GM23338 (cell line): ENCODE results near the gene CNOT1. TPM values are rescaled to one million over a fixed set of nuclear protein-coding genes. Genes with fewer than 3 reads are reported as not detected.
A peak's percentile ranks its signal among the peaks of the same experiment; 100 is the strongest.

Experiments used
- ATAC-seq: fragments of 200-7000 bp; cut with Tn5 transposase; 3 replicates; pipeline ENCODE4 v1.9.1; 2020
- DNase-seq: peaks from one replicate; pipeline ENCODE4 v3.0.0-alpha.2; 2015; ENCODE audit warnings: low spot score
- H2AFZ ChIP-seq: fragments of 200-600 bp; sonication (generic); 2 replicates; pipeline ENCODE4 v1.8.0; 2016; ENCODE audit warnings: antibody characterized with exemption, mild to moderate bottlenecking, moderate library complexity
- H3F3A ChIP-seq: fragments of 200-600 bp; sonication (generic); replicated peaks from 2 replicates; pipeline ENCODE4 v1.8.0; 2017; ENCODE audit warnings: antibody characterized with exemption, mixed run types, low read depth
- H3K27ac ChIP-seq: fragments of 200-600 bp; sonication (generic); 2 replicates; pipeline ENCODE4 v1.6.1; 2016; ENCODE audit warnings: low read depth
- H3K27me3 ChIP-seq: fragments of 200-600 bp; sonication (generic); 2 replicates; pipeline ENCODE4 v1.8.0; 2016; ENCODE audit warnings: mild to moderate bottlenecking, mixed run types, moderate library complexity; ENCODE audit not compliant: insufficient read depth
- H3K36me3 ChIP-seq: fragments of 200-600 bp; sonication (generic); 2 replicates; pipeline ENCODE4 v1.8.0; 2016; ENCODE audit warnings: mild to moderate bottlenecking; ENCODE audit not compliant: insufficient read depth
- H3K4me1 ChIP-seq: fragments of 200-600 bp; sonication (generic); 2 replicates; pipeline ENCODE4 v1.8.0; 2016; ENCODE audit warnings: mild to moderate bottlenecking, moderate library complexity; ENCODE audit not compliant: insufficient read depth
- H3K4me2 ChIP-seq: fragments of 200-600 bp; sonication (generic); 2 replicates; pipeline ENCODE4 v1.7.1; 2017; ENCODE audit warnings: mixed run types
- H3K4me3 ChIP-seq: fragments of 200-600 bp; sonication (generic); 2 replicates; pipeline ENCODE4 v1.6.1; 2016; ENCODE audit warnings: mixed run types
- H3K79me2 ChIP-seq: fragments of 200-600 bp; sonication (generic); replicated peaks from 2 replicates; pipeline ENCODE4 v1.8.0; 2017; ENCODE audit warnings: mild to moderate bottlenecking; ENCODE audit not compliant: insufficient read depth
- H3K9me2 ChIP-seq: fragments of 200-600 bp; sonication (generic); 2 replicates; pipeline ENCODE4 v1.8.0; 2017; ENCODE audit not compliant: insufficient read depth
- H4K20me1 ChIP-seq: fragments of 200-600 bp; sonication (generic); replicated peaks from 2 replicates; pipeline ENCODE4 v1.8.0; 2017; ENCODE audit warnings: mild to moderate bottlenecking; ENCODE audit not compliant: insufficient read depth
- H3K27ac Mint-ChIP-seq: 2 replicates; pipeline ENCODE4 v1.8.0; 2020; ENCODE audit warnings: inconsistent platforms, mild to moderate bottlenecking, moderate library complexity, mixed read lengths
- H3K27me3 Mint-ChIP-seq: 3 replicates; pipeline ENCODE4 v1.8.0; 2022; ENCODE audit warnings: low read depth, mild to moderate bottlenecking, moderate library complexity, mixed read lengths, inconsistent platforms; ENCODE audit not compliant: insufficient read depth, poor library complexity
- H3K36me3 Mint-ChIP-seq: 3 replicates; pipeline ENCODE4 v1.8.0; 2021; ENCODE audit warnings: low read depth, mild to moderate bottlenecking, inconsistent platforms, moderate library complexity, mixed read lengths
- H3K4me1 Mint-ChIP-seq: 3 replicates; pipeline ENCODE4 v1.8.0; 2020; ENCODE audit warnings: mild to moderate bottlenecking, inconsistent platforms, mixed read lengths
- H3K4me3 Mint-ChIP-seq: 3 replicates; pipeline ENCODE4 v1.8.0; 2021; ENCODE audit warnings: moderate library complexity, mild to moderate bottlenecking, inconsistent platforms, mixed read lengths
- H3K9me3 Mint-ChIP-seq: 3 replicates; pipeline ENCODE4 v1.8.0; 2020; ENCODE audit warnings: moderate library complexity, mild to moderate bottlenecking, inconsistent platforms, mixed read lengths
- CREB1 ChIP-seq: fragments of 250-450 bp; sonication (Bioruptor Pico); IDR thresholded peaks from 2 replicates; pipeline ENCODE4 v1.5.0; 2020; ENCODE audit warnings: low read depth, mild to moderate bottlenecking, moderate library complexity
- EZH2 ChIP-seq: fragments of 200-600 bp; sonication (generic); IDR thresholded peaks from one replicate; pipeline ENCODE4 v1.8.0; 2017; ENCODE audit warnings: antibody characterized with exemption, mild to moderate bottlenecking, low read depth; ENCODE audit not compliant: unreplicated experiment
- EZH2phosphoT487 ChIP-seq: fragments of 200-600 bp; sonication (generic); IDR thresholded peaks from one replicate; pipeline ENCODE4 v1.8.1; 2018; ENCODE audit warnings: antibody characterized with exemption; ENCODE audit not compliant: unreplicated experiment
- JUNB ChIP-seq: IDR thresholded peaks from one replicate; pipeline ENCODE4 v1.6.1; 2016; ENCODE audit warnings: antibody characterized with exemption; ENCODE audit not compliant: unreplicated experiment
- NANOG ChIP-seq: IDR thresholded peaks from 2 replicates; pipeline ENCODE4 v1.6.1; 2016; ENCODE audit warnings: antibody characterized with exemption, borderline replicate concordance
- POLR2AphosphoS5 ChIP-seq: IDR thresholded peaks from 2 replicates; pipeline ENCODE4 v1.6.1; 2016; ENCODE audit warnings: antibody characterized with exemption, low read depth
- STAT1 ChIP-seq: IDR thresholded peaks from one replicate; pipeline ENCODE4 v1.6.1; 2016; ENCODE audit warnings: antibody characterized with exemption; ENCODE audit not compliant: unreplicated experiment
- ZNF114 ChIP-seq: fragments of 250-450 bp; sonication (Bioruptor Pico); IDR thresholded peaks from 2 replicates; pipeline ENCODE4 v1.5.0; 2020; ENCODE audit warnings: mild to moderate bottlenecking, moderate library complexity
- ZNF331 ChIP-seq: fragments of 250-450 bp; sonication (Bioruptor Pico); IDR thresholded peaks from 2 replicates; pipeline ENCODE4 v1.5.0; 2020; ENCODE audit warnings: low read depth, mild to moderate bottlenecking, moderate library complexity
- polyA plus RNA-seq: library from polyadenylated mRNA; unstranded; fragments of >200 nt; fragmentation: Nextera tagmentation; extraction: Ambion mirVana; gene quantifications from 2 replicates; pipeline ENCODE4 v1.2.1, GENCODE V29; 2016
- total RNA-seq: library from RNA; depleted of rRNA; stranded (reverse); fragments of >200 nt; shearing (Covaris generic); gene quantifications from 2 replicates; pipeline ENCODE4 v1.2.3, GENCODE V29; 2014
- TF ChIP-seq, protein P1 (sequence below), 2 experiments: fragments of 200-600 bp in 1 of 2; sonication (generic) in 1 of 2; conservative IDR thresholded peaks; 2 replicates each; pipeline versions ENCODE4 v1.5.1 to v1.6.1; 2016 to 2017; ENCODE audit warnings: antibody characterized with exemption in 2 of 2, low read depth in 2 of 2, mild to moderate bottlenecking in 2 of 2, moderate library complexity in 1 of 2
- TF ChIP-seq, protein P2 (sequence below): IDR thresholded peaks from one replicate; pipeline ENCODE4 v1.6.1; 2018; ENCODE audit warnings: antibody characterized with exemption; ENCODE audit not compliant: unreplicated experiment
- TF ChIP-seq, protein P3 (sequence below): IDR thresholded peaks from 2 replicates; pipeline ENCODE4 v1.6.1; 2016; ENCODE audit warnings: antibody characterized with exemption
- TF ChIP-seq, protein P4 (sequence below): fragments of 250-450 bp; sonication (Bioruptor Pico); IDR thresholded peaks from 2 replicates; pipeline ENCODE4 v1.5.0; 2020; ENCODE audit warnings: mild to moderate bottlenecking, moderate library complexity

CNOT1 gene
- total and polyA plus RNA-seq, 2 experiments from 2014 or later = 59.2 to 298 TPM

DNA sequence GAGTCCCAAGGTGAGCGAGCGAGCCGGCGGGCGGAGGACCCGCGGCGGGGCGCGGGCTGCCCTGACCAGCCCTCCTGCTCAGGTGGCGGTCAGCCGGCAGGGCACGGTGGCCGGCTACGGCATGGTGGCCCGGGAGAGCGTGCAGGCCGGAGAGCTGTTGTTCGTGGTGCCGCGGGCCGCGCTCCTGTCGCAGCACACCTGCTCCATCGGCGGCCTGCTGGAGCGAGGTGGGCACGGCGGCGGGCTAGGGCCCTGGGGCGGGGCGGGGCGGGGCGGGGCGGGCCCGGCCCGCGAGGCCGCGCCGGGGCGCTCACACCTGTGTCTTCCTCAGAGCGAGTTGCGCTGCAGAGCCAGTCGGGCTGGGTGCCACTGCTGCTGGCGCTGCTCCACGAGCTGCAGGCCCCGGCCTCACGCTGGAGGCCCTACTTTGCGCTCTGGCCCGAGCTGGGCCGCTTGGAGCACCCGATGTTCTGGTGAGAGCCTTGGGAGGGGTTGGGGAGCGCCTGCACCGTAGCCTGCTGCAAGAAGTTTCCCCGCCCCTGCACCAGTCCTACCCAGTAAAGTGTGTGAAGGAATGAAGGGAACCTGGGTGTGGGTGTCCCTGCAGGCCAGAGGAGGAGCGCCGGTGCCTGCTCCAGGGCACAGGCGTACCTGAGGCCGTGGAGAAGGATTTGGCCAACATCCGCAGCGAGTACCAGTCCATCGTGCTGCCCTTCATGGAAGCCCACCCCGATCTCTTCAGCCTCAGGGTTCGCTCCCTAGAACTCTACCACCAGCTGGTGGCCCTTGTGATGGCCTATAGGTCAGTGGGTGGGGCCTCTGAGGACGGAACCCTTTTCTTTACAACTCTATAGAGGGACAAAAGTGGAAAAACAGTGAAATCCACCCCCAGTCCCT, 113.5 kb downstream of the CNOT1 start:
- Histone ChIP-seq H3K4me1 (peaks cover 18% of the 10 kb centered on the region), H3K36me3 (peaks cover 44% of the 10 kb centered on the region), H3K4me2 (peak overlapping the region; percentile 99), H3F3A (peaks cover 42% of the 10 kb centered on the region), H2AFZ (no peak overlapping the region), H3K27ac (peak overlapping the region; percentile 80), H3K27me3 (no peaks in the 10 kb centered on the region), H4K20me1 (peaks cover 29% of the 10 kb centered on the region), H3K4me3 (peak overlapping the region; percentile 78), H3K9me2 (no peaks in the 10 kb centered on the region), H3K79me2 (peaks cover 40% of the 10 kb centered on the region)
- H3K4me3 Mint-ChIP-seq = peak overlapping the region; percentile 95
- H3K27ac Mint-ChIP-seq = peak overlapping the region; percentile 99
- peaks cover 31% of the 10 kb centered on the region for H3K27me3 Mint-ChIP-seq
- H3K36me3 Mint-ChIP-seq = peaks cover 62% of the 10 kb centered on the region
- no peaks in the 10 kb centered on the region for H3K9me3 Mint-ChIP-seq
- TF ChIP-seq, protein P1, sequence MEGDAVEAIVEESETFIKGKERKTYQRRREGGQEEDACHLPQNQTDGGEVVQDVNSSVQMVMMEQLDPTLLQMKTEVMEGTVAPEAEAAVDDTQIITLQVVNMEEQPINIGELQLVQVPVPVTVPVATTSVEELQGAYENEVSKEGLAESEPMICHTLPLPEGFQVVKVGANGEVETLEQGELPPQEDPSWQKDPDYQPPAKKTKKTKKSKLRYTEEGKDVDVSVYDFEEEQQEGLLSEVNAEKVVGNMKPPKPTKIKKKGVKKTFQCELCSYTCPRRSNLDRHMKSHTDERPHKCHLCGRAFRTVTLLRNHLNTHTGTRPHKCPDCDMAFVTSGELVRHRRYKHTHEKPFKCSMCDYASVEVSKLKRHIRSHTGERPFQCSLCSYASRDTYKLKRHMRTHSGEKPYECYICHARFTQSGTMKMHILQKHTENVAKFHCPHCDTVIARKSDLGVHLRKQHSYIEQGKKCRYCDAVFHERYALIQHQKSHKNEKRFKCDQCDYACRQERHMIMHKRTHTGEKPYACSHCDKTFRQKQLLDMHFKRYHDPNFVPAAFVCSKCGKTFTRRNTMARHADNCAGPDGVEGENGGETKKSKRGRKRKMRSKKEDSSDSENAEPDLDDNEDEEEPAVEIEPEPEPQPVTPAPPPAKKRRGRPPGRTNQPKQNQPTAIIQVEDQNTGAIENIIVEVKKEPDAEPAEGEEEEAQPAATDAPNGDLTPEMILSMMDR (conservative IDR thresholded peaks at IDR 0.05; ENCODE audit: low read depth in 2 of 2) = no peak
- TF ChIP-seq ZNF331 (CRISPR knock-in tag) (no peak), EZH2phosphoT487 (no peak), CREB1 (CRISPR knock-in tag) (no peak), EZH2 (no peak), NANOG (no peak), JUNB (no peak), ZNF114 (no peak), STAT1 (no peak), POLR2AphosphoS5 (no peak; the same call in 1 of the 2 replicates)
- TF ChIP-seq, protein P2, sequence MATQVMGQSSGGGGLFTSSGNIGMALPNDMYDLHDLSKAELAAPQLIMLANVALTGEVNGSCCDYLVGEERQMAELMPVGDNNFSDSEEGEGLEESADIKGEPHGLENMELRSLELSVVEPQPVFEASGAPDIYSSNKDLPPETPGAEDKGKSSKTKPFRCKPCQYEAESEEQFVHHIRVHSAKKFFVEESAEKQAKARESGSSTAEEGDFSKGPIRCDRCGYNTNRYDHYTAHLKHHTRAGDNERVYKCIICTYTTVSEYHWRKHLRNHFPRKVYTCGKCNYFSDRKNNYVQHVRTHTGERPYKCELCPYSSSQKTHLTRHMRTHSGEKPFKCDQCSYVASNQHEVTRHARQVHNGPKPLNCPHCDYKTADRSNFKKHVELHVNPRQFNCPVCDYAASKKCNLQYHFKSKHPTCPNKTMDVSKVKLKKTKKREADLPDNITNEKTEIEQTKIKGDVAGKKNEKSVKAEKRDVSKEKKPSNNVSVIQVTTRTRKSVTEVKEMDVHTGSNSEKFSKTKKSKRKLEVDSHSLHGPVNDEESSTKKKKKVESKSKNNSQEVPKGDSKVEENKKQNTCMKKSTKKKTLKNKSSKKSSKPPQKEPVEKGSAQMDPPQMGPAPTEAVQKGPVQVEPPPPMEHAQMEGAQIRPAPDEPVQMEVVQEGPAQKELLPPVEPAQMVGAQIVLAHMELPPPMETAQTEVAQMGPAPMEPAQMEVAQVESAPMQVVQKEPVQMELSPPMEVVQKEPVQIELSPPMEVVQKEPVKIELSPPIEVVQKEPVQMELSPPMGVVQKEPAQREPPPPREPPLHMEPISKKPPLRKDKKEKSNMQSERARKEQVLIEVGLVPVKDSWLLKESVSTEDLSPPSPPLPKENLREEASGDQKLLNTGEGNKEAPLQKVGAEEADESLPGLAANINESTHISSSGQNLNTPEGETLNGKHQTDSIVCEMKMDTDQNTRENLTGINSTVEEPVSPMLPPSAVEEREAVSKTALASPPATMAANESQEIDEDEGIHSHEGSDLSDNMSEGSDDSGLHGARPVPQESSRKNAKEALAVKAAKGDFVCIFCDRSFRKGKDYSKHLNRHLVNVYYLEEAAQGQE = no peak
- TF ChIP-seq, protein P3, sequence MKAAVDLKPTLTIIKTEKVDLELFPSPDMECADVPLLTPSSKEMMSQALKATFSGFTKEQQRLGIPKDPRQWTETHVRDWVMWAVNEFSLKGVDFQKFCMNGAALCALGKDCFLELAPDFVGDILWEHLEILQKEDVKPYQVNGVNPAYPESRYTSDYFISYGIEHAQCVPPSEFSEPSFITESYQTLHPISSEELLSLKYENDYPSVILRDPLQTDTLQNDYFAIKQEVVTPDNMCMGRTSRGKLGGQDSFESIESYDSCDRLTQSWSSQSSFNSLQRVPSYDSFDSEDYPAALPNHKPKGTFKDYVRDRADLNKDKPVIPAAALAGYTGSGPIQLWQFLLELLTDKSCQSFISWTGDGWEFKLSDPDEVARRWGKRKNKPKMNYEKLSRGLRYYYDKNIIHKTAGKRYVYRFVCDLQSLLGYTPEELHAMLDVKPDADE = no peak
- TF ChIP-seq, protein P4, sequence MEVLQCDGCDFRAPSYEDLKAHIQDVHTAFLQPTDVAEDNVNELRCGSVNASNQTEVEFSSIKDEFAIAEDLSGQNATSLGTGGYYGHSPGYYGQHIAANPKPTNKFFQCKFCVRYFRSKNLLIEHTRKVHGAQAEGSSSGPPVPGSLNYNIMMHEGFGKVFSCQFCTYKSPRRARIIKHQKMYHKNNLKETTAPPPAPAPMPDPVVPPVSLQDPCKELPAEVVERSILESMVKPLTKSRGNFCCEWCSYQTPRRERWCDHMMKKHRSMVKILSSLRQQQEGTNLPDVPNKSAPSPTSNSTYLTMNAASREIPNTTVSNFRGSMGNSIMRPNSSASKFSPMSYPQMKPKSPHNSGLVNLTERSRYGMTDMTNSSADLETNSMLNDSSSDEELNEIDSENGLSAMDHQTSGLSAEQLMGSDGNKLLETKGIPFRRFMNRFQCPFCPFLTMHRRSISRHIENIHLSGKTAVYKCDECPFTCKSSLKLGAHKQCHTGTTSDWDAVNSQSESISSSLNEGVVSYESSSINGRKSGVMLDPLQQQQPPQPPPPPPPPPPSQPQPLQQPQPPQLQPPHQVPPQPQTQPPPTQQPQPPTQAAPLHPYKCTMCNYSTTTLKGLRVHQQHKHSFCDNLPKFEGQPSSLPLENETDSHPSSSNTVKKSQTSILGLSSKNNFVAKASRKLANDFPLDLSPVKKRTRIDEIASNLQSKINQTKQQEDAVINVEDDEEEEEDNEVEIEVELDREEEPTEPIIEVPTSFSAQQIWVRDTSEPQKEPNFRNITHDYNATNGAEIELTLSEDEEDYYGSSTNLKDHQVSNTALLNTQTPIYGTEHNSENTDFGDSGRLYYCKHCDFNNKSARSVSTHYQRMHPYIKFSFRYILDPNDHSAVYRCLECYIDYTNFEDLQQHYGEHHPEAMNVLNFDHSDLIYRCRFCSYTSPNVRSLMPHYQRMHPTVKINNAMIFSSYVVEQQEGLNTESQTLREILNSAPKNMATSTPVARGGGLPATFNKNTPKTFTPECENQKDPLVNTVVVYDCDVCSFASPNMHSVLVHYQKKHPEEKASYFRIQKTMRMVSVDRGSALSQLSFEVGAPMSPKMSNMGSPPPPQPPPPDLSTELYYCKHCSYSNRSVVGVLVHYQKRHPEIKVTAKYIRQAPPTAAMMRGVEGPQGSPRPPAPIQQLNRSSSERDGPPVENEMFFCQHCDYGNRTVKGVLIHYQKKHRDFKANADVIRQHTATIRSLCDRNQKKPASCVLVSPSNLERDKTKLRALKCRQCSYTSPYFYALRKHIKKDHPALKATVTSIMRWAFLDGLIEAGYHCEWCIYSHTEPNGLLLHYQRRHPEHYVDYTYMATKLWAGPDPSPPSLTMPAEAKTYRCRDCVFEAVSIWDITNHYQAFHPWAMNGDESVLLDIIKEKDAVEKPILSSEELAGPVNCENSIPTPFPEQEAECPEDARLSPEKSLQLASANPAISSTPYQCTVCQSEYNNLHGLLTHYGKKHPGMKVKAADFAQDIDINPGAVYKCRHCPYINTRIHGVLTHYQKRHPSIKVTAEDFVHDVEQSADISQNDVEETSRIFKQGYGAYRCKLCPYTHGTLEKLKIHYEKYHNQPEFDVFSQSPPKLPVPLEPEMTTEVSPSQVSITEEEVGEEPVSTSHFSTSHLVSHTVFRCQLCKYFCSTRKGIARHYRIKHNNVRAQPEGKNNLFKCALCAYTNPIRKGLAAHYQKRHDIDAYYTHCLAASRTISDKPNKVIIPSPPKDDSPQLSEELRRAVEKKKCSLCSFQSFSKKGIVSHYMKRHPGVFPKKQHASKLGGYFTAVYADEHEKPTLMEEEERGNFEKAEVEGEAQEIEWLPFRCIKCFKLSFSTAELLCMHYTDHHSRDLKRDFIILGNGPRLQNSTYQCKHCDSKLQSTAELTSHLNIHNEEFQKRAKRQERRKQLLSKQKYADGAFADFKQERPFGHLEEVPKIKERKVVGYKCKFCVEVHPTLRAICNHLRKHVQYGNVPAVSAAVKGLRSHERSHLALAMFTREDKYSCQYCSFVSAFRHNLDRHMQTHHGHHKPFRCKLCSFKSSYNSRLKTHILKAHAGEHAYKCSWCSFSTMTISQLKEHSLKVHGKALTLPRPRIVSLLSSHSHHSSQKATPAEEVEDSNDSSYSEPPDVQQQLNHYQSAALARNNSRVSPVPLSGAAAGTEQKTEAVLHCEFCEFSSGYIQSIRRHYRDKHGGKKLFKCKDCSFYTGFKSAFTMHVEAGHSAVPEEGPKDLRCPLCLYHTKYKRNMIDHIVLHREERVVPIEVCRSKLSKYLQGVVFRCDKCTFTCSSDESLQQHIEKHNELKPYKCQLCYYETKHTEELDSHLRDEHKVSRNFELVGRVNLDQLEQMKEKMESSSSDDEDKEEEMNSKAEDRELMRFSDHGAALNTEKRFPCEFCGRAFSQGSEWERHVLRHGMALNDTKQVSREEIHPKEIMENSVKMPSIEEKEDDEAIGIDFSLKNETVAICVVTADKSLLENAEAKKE (CRISPR knock-in tag) = no peak
- DNase-seq (peak; percentile 70), ATAC-seq (peak; percentile 60)
- peaks cover 26% of the 10 kb centered on the region for H3K4me1 Mint-ChIP-seq
